K562 (cell line): Measurements from ENCODE around the gene CCSER2. TPM values are rescaled to one million over a fixed set of nuclear protein-coding genes. Genes with fewer than 3 reads are reported as not detected.

ENCODE experiments used
- AFF1 ChIP-seq, 2 experiments: fragments of 450-650 bp; IDR thresholded peaks; 2 replicates each; pipeline ENCODE4 v1.6.1; 2018; ENCODE audit warnings: mild to moderate bottlenecking in 2 of 2, low read depth in 1 of 2; ENCODE audit not compliant: partially characterized antibody in 2 of 2
- BCLAF1 ChIP-seq, 2 experiments: fragments of 450-650 bp in 1 of 2; IDR thresholded peaks; 2 replicates each; pipeline ENCODE4 v1.6.1; 2011 to 2017; ENCODE audit warnings: low read depth in 2 of 2, antibody characterized with exemption in 1 of 2, borderline replicate concordance in 1 of 2, low read length in 1 of 2, mild to moderate bottlenecking in 1 of 2, mixed read lengths in 1 of 2; ENCODE audit not compliant: control insufficient read depth in 1 of 2
- DACH1 ChIP-seq: fragments of 450-650 bp; IDR thresholded peaks from 2 replicates; pipeline ENCODE4 v1.6.1; 2018; ENCODE audit not compliant: partially characterized antibody
- MCM2 ChIP-seq: fragments of 450-650 bp; IDR thresholded peaks from 2 replicates; pipeline ENCODE4 v1.6.1; 2017; ENCODE audit warnings: low read depth, mild to moderate bottlenecking
- NRF1 ChIP-seq, 2 experiments: fragments of 450-650 bp; IDR thresholded peaks in 1 of 2; conservative IDR thresholded peaks in 1 of 2; 2 replicates each; pipeline ENCODE4 v1.6.1; 2014; ENCODE audit warnings: mild to moderate bottlenecking in 2 of 2
- THRA ChIP-seq: fragments of 450-650 bp; IDR thresholded peaks from 2 replicates; pipeline ENCODE4 v1.6.1; 2017; ENCODE audit warnings: mild to moderate bottlenecking, moderate library complexity
- ZNF384 ChIP-seq: IDR thresholded peaks from 2 replicates; pipeline ENCODE4 v1.6.1; 2012; ENCODE audit warnings: low read depth, low read length, improper control_type of control experiment
- ZNF407 ChIP-seq: fragments of 450-650 bp; IDR thresholded peaks from 2 replicates; pipeline ENCODE4 v1.6.1; 2016; ENCODE audit warnings: low read depth
- ZZZ3 ChIP-seq: fragments of 450-650 bp; IDR thresholded peaks from 2 replicates; pipeline ENCODE4 v1.6.1; 2016; ENCODE audit warnings: antibody characterized with exemption, mild to moderate bottlenecking, moderate library complexity
- polyA plus RNA-seq, 8 experiments: library from polyadenylated mRNA; depleted of rRNA in 4 of 8; stranded (reverse) in 5 of 8; unstranded in 3 of 8; fragments of >200 nt; fragmentation: Nextera tagmentation in 2 of 8; fragmentation: Illumina TruSeq in 1 of 8; extraction: Ambion mirVana in 2 of 8; extraction: Trizol in 1 of 8; gene quantifications; 2 replicates each; pipeline versions ENCODE4 v1.2.1 to v1.2.3, GENCODE V29; 2011 to 2014; ENCODE audit warnings: inconsistent platforms in 1 of 8, missing spikeins in 1 of 8
- total RNA-seq, 7 experiments: library from RNA; depleted of rRNA in 6 of 7; stranded (reverse); fragments of >200 nt in 6 of 7; fragmentation: Illumina TruSeq in 2 of 7; extraction: Trizol in 2 of 7; gene quantifications; 2 replicates each; pipeline versions ENCODE4 v1.2.1 to v1.2.3, GENCODE V29; 2011 to 2021; ENCODE audit warnings: low replicate concordance in 1 of 7

Gene CCSER2
- total and polyA plus RNA-seq, 9 of the 15 experiments (the other 6 are each of a cell fraction or from before 2014, with no cell fraction given), result 2.7 to 15.1 (median 9.7) TPM

GRCh38 chr10:84293574-84294016, 34.8 kb upstream of the CCSER2 start (continued):
- TF ChIP-seq THRA (no peak), NRF1 (conservative IDR thresholded peaks at IDR 0.05 in 1 of 2, IDR thresholded peaks at IDR 0.05 in 1 of 2) (peak; percentile 62 to 70), ZNF384 (peak; percentile 77), ZZZ3 (no peak), AFF1 (IDR thresholded peaks at IDR 0.05; ENCODE audit: low read depth in 1 of 2, partially characterized antibody in 2 of 2) (peak in 1 of 2 experiments; percentile 92), MCM2 (peak; percentile 77; the same call in 1 of the 2 replicates), BCLAF1 (IDR thresholded peaks at IDR 0.05; ENCODE audit: borderline replicate concordance in 1 of 2, control insufficient read depth in 1 of 2, low read depth in 2 of 2, low read length in 1 of 2) (peak in 1 of 2 experiments; percentile 39; a peak in 1 of 4 replicates), DACH1 (peak; percentile 95), ZNF407 (no peak)
